ENCODE measurements around the gene CAP2. TPM values are rescaled to one million over a fixed set of nuclear protein-coding genes. Genes with fewer than 3 reads are reported as not detected.
A peak's percentile ranks its signal among the peaks of the same experiment; 100 is the strongest.

Gene CAP2
- total RNA-seq, 4 donors from 2014 or later: 4.8 to 10.1 (median 7.8) TPM

GRCh38 chr6:17353440-17354175, 39.8 kb upstream of the CAP2 start:
- no peak for TF ChIP-seq POLR2A (IDR thresholded peaks at IDR 0.05)

GRCh38 chr6:17354700-17355403, 38.5 kb upstream of the CAP2 start:
- Histone ChIP-seq H3K9me3 (no peaks in the 10 kb centered on the region), H3K36me3 (no peaks in the 10 kb centered on the region), H3K27ac (no peak overlapping the region), H3K4me1 (peaks cover 0 to 18% (median 7%) of the 10 kb centered on the region in 4 donors), H3K4me3 (no peak overlapping the region), H3K27me3 (no peaks in the 10 kb centered on the region)
- 22 to 46% methylated on average over 4 of the region's 4 CpGs for WGBS, 2 donors (ENCODE audit: low coverage in 1 of 2)
- in situ Hi-C loops (cut with MboI; ENCODE audit: low pct_ligation_motif_present in 1 of 4, low pct_unique_long_range_greater_than_20kb in 1 of 4, low sequenced_read_pairs in 3 of 4) (no loop called here), intact Hi-C loops (cut with DNase I; ENCODE audit: low total_unique reads) (no loop called here)
- TF ChIP-seq CTCF (IDR thresholded peaks at IDR 0.05): no peak
- no peak for TF ChIP-seq POLR2A (IDR thresholded peaks at IDR 0.05)
- no peak for TF ChIP-seq EP300 (IDR thresholded peaks at IDR 0.05; ENCODE audit: low read depth)
- no peak for TF ChIP-seq POLR2AphosphoS5 (IDR thresholded peaks at IDR 0.05)
- no peak for DNase-seq

More at GRCh38 chr6:17353440-17354175, 39.8 kb upstream of the CAP2 start:
- in situ Hi-C loops (cut with MboI; ENCODE audit: low pct_ligation_motif_present in 1 of 4, low pct_unique_long_range_greater_than_20kb in 1 of 4, low sequenced_read_pairs in 3 of 4): no loop called here
- intact Hi-C loops (cut with DNase I; ENCODE audit: low total_unique reads): no loop called here
- peak overlapping the region in 1 of 4 donors; percentile 27 for H3K27ac ChIP-seq
- H3K4me1 ChIP-seq: peaks cover 0 to 18% (median 7%) of the 10 kb centered on the region in 4 donors
- H3K36me3 ChIP-seq: no peaks in the 10 kb centered on the region
- no peak overlapping the region for H3K4me3 ChIP-seq
- DNase-seq: no peak
- no peaks in the 10 kb centered on the region for H3K9me3 ChIP-seq
- 55 to 71% methylated on average over 3 to 4 of the region's 4 CpGs for WGBS, 2 donors (ENCODE audit: low coverage in 1 of 2)
- no peaks in the 10 kb centered on the region for H3K27me3 ChIP-seq

GRCh38 chr6:17355404-17355774, 38.0 kb upstream of the CAP2 start:
- 81 to 85% methylated on average over 2 of the region's 2 CpGs for WGBS, 2 donors (ENCODE audit: low coverage in 1 of 2)
- H3K9me3 ChIP-seq: no peaks in the 10 kb centered on the region
- no peak for DNase-seq
- no peaks in the 10 kb centered on the region for H3K27me3 ChIP-seq
- H3K27ac ChIP-seq: no peak overlapping the region
- no peaks in the 10 kb centered on the region for H3K36me3 ChIP-seq
- TF ChIP-seq POLR2A (IDR thresholded peaks at IDR 0.05) (no peak), POLR2AphosphoS5 (IDR thresholded peaks at IDR 0.05) (no peak), EP300 (IDR thresholded peaks at IDR 0.05; ENCODE audit: low read depth) (no peak), CTCF (IDR thresholded peaks at IDR 0.05) (no peak)
- in situ Hi-C loops (cut with MboI; ENCODE audit: low pct_ligation_motif_present in 1 of 4, low pct_unique_long_range_greater_than_20kb in 1 of 4, low sequenced_read_pairs in 3 of 4) (no loop called here), intact Hi-C loops (cut with DNase I; ENCODE audit: low total_unique reads) (no loop called here)
- peaks cover 0 to 18% (median 7%) of the 10 kb centered on the region in 4 donors for H3K4me1 ChIP-seq
- no peak overlapping the region for H3K4me3 ChIP-seq

GRCh38 chr6:17358515-17358914, 34.9 kb upstream of the CAP2 start:
- Histone ChIP-seq H3K27ac (no peak overlapping the region), H3K27me3 (no peaks in the 10 kb centered on the region), H3K36me3 (no peaks in the 10 kb centered on the region), H3K4me1 (peaks cover 0 to 18% (median 7%) of the 10 kb centered on the region in 4 donors), H3K9me3 (no peaks in the 10 kb centered on the region), H3K4me3 (no peak overlapping the region)
- no peak for DNase-seq
- in situ Hi-C loops (cut with MboI; ENCODE audit: low pct_ligation_motif_present in 1 of 4, low pct_unique_long_range_greater_than_20kb in 1 of 4, low sequenced_read_pairs in 3 of 4) (no loop called here), intact Hi-C loops (cut with DNase I; ENCODE audit: low total_unique reads) (no loop called here)
- TF ChIP-seq EP300 (IDR thresholded peaks at IDR 0.05; ENCODE audit: low read depth) (no peak), POLR2A (IDR thresholded peaks at IDR 0.05) (no peak)

GRCh38 chr6:17360564-17360963, 32.8 kb upstream of the CAP2 start:
- Histone ChIP-seq H3K27me3 (no peaks in the 10 kb centered on the region), H3K36me3 (no peaks in the 10 kb centered on the region), H3K27ac (no peak overlapping the region), H3K4me3 (no peak overlapping the region), H3K4me1 (no peaks in the 10 kb centered on the region), H3K9me3 (no peaks in the 10 kb centered on the region)
- 84 to 94% methylated on average over 2 to 4 of the region's 4 CpGs for WGBS, 2 donors (ENCODE audit: low coverage in 1 of 2)
- DNase-seq: no peak
- in situ Hi-C loops (cut with MboI; ENCODE audit: low pct_ligation_motif_present in 1 of 4, low pct_unique_long_range_greater_than_20kb in 1 of 4, low sequenced_read_pairs in 3 of 4) (no loop called here), intact Hi-C loops (cut with DNase I; ENCODE audit: low total_unique reads) (no loop called here)
- TF ChIP-seq POLR2A (IDR thresholded peaks at IDR 0.05): no peak
- no peak for TF ChIP-seq POLR2AphosphoS5 (IDR thresholded peaks at IDR 0.05)
- TF ChIP-seq CTCF (IDR thresholded peaks at IDR 0.05): no peak

All from transverse colon (tissue), 4 donors.